GM19463 (cell line): Measurements from ENCODE around the gene PXK.
"Not testable (repeated sequence)": the region's sequence is repeated elsewhere in the genome, so short reads cannot be mapped to it uniquely, and the experiment has no call there.

Experiments
- ATAC-seq: cut with Tn5 transposase; IDR thresholded peaks from one replicate; pipeline ENCODE4 v1.9.1; 2021; ENCODE audit warnings: mild to moderate bottlenecking, moderate library complexity; ENCODE audit not compliant: unreplicated experiment

Gene PXK

DNA sequence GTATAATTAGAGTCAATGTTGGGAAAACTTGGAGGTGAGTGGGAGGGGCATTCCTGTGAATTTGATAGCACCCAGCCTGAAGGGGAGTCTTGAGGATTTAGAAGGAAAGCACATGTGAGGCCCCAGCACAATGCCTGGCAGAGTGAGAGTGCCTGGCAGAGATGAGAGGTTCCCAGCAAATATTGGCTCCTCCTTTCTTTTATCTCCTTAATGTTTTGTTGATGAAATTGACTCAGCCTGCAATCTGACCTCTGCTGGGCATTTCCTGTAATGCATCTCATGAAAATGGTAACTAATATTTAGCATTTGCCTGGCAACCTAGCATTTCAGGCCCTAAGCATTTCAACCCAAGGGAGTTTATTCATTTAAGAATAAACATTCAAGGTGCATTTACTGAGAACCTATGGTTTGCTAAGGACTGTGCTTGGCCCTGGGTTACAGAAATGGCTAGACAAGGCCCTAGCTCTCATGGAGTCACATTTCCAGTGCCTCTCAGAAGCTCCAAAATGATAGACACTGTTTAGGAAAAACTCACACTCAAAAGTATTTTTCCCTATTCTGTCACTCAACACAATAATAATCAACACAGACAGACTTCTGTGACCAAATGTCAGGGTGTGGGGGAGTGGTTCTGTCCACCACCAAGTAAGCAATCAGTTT, 82.0 kb downstream of the PXK start:
- ATAC-seq: no peak

GRCh38 chr3:58416191-58416590, 83.5 kb downstream of the PXK start:
- ATAC-seq: no peak

DNA sequence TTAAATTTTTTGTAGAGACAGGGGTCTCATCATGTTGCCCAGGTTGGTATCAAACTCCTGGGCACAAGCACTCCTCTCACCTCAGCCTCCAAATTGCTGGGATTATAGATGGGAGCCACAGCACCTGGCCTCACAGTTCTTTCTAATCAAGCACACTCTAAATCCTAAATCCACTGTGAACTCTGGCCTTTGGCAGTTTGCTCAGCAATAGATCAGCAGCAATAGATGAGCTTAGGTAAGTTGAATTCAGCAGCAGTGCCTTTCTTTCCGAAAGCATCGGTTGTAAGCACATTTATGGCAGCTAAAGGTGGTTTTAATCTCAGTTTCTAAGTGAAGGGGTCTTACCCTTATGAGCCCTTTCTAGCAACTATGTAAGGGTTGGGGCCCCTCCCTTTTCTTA, 84.4 kb downstream of the PXK start:
- no peak for ATAC-seq

GRCh38 chr3:58418227-58418626, 85.5 kb downstream of the PXK start:
- ATAC-seq: no peak

- ATAC-seq: peak; percentile 81
These were observed 87.3 kb downstream of the PXK start for GRCh38 chr3:58419780-58420507.

DNA sequence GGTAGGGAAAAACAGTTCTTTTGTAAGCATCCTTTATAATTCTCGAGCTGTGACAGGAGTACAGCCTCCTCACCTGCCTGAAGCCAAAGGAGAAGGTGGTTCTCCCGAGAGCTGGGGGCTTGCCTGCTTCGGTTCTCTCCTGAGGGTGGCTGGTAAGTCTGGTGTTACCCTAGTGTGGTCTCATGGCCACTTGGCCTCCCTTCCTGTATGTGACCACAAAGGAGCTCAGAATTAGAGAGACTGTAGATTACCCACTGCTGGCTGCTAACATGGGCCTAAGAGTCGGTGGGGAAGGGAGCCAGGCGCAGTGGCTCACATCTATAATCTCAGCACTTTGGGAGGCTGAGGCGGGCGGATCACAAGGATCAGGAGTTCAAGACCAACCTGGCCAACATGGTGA, 88.3 kb downstream of the PXK start:
- no peak for ATAC-seq

DNA sequence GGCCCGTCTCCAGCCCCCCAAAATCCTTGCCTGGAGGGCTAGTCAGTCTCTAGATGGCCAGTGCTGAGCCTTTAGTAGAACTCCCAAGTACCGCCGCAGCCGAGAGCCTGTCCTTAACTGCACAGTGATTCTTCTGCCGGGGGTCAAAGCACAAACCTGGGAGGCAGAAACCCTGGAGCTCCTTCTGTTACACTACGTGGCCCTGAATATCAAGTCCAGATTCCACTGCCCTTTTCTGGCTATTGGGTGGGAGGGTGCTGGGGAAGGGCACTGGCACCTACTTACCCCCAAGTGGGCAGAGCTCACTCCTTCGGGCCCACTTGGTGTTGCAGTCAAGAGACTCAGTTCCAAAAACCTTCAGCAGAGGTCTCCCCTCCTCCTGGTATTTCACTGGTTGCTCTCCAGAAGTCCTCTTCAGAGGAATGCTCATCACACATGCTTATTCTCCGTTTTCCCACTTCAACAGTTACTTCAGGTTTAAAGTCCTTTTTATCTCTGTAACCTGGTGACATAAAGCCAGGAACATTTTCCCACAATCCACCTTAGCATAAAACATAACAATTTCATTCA, 90.1 kb downstream of the PXK start:
- ATAC-seq: no peak

- ATAC-seq: no peak
These were observed 91.9 kb downstream of the PXK start for GRCh38 chr3:58424613-58425012.

- no peak for ATAC-seq
These were observed 93.1 kb downstream of the PXK start for GRCh38 chr3:58425782-58426181.

GRCh38 chr3:58427661-58428361, 95.1 kb downstream of the PXK start:
- ATAC-seq: no peak

DNA sequence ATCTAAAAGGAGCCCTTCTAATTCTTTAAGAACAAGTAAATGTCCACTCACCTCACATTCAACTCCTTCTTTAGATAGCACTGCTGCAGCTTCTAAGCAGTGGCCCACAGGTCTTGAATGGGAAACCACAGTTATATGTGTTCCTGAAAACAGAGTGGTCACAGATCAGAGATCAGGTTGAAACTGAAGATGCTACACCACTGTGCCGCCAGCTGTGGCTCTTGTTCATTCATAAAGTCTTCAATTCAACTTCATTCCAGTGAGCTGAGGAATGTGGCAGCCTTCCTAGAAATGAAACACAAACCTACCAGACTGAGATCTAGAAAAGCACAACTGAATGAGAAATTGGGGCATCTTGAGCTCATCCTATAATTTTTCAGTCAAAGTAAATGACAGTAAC, 97.0 kb downstream of the PXK start:
- ATAC-seq: peak; percentile 23

GRCh38 chr3:58432905-58433304, 100.2 kb downstream of the PXK start:
- ATAC-seq: no peak

GRCh38 chr3:58433400-58434167, 100.9 kb downstream of the PXK start, which contains the start of gene PDHB:
Gene PDHB, minus strand, starts transcription at chr3:58433832. Its CDS starts 23 bp downstream, at chr3:58433809.
- ATAC-seq: peak; percentile 93

- no peak for ATAC-seq
These were observed 101.4 kb downstream of the PXK start for GRCh38 chr3:58434168-58434504.

DNA sequence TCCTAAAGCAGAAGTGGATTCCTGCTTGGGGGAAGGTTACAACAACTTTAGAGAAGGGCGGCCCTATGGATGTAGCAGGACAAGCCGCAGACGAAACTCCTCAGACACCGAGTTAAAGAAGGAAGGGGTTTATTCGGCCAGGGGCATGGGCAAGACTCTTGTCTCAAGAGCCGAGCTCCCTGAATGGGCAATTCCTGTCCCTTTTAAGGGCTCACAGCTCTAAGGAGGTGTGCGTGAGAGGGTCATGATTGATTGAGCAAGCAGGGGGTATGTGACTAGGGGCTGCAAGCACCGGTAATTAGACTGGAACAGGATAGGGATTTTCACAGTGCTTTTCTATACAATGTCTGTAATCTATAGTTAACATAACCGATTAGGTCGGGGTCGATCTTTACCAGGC, 101.8 kb downstream of the PXK start:
- ATAC-seq: no peak

GRCh38 chr3:58434990-58435389, 102.3 kb downstream of the PXK start:
- no peak for ATAC-seq

DNA sequence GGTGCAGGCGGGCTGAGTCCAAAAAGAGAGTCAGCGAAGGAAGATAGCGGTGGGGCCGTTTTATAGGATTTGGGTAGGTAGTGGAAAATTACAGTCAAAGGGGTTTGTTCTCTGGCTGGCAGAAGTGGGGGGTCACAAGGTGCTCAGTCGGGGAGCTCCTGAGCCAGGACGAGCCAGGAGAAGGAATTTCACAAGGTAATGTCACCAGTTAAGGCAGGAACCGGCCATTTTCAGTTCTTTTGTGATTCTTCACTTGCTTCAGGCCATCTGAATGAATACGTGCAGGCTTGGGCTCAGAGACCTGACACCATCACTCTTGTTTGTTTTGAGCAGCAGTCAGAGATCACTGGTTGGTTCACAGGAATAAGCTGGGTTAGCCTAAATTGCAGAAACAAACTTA, 104.6 kb downstream of the PXK start:
- not testable (repeated sequence) for ATAC-seq

GRCh38 chr3:58440996-58441355, 108.3 kb downstream of the PXK start:
- ATAC-seq: not testable (repeated sequence)

DNA sequence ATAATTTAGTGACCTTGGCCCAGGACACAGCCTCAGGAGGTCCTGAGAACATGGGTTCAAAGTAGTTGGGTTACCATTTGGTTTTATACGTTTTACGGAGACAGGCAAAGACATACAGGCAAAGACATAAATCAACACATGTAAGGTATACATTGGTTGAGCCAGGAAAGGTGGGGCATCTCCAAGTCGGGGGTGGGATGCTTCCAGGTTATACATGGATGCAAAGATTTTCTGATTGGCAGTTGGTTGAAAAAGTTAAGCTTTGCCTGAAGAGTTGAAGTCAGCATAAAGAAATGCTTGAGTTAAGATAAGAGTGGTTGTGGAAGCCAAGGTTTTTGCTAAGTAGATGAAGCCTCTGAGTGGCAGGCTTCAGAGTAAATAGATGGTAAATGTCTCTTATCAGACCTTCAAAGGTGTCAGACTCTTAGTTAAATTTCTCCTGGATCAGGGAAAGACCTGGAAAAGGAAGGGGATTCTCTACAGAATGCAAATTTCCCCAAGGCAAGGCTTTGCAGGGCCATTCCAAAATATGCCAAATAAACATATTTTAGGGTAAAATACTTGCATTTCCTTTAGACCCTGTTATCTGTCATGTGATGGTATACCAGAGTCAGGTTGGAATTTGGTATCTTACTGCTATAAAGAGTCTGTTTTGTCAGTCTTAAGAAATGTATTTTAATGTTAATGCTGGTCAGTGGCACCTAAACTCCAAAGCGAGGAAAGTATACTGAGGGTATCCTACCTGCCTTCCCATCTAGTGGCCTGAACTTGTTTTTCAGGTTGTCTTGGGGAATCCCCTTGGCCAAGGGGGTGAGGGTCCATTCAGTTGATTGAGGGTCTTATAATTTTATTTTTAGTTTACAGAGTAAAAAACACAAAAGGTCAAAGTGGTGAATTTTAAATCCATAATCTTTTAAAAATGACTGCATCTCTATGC, 109.1 kb downstream of the PXK start:
- ATAC-seq: no peak

DNA sequence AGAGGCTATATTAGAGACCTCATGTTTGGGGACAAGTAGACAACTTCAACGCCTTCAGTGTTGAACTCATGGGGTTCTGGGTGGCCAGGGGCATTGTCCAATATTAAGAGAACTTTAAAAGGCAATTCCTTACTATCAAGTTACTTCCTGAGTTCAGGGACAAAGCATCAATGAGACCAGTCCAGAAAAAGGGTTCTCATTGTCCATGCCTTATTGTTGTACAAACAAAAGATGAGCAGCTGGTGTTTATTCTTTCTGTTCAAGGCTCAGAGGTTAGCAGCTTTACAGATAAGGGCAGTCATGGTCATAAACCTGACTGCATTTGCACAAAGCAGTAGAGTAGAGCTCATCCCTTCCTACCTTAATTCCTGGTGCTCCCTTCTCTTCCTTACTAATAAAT, 119.5 kb downstream of the PXK start:
- no peak for ATAC-seq
